GM04504 (cell line): ENCODE measurements around the gene GATAD1.
"Not testable (repeated sequence)": the region's sequence is repeated elsewhere in the genome, so short reads cannot be mapped to it uniquely, and the experiment has no call there.

Experiments
- DNase-seq: peaks from one replicate; pipeline ENCODE4 v3.0.0-alpha.2; 2012; ENCODE audit warnings: low read depth

GATAD1 gene

DNA sequence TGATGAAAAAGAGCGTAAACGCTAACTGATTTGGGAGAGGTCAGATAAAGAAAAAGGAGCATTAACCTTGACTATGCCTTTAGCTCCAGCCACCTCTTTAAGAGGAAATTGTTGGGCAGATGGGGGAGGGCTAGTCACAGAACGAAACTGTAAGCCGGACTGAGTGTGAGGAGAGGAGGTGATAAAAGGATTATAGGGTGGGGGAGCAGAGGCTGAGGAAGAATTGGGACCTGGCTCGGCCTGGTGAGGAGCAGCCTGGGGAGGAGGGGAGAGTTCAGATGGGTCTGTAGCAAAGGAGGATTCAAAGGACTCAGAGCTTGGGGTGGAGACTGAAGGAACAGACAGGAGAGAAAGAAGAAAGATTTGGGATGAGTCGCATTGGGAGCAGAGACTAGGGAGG is 36.3 kb downstream of the GATAD1 start:
- DNase-seq: not testable (repeated sequence)

- DNase-seq: not testable (repeated sequence)
Observed at GRCh38 chr7:92484226-92484625, 36.9 kb downstream of the GATAD1 start.

DNA sequence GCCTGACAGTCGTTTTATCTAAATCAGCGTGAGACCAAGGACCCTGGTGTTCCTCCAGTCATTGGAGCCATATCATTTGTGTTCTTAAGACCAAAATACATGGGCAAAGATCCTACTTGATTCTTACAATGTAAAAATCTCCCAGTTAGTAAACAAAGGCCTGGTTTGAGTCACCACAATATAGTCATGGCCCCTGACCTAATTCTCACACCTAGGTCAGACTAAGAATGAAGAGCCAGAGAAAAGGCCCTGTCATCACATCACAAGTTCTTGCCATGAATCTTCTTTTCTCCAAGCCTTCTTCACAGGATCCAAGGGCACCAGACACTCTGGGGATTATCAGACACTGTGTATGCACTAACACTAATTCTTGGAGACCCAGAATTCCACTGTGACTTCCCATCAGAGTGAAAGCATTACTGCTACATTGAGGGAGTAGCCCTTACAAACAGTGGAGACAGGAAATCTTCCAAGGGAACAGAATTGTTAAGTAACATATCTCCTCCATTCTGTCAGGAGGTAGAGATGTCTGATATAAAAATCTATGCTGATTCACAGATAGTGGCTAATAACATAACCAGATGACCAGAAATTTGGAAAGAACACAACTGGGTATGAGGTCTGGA is 38.1 kb downstream of the GATAD1 start:
- no peak for DNase-seq

GRCh38 chr7:92485974-92486373 is 38.7 kb downstream of the GATAD1 start:
- no peak for DNase-seq

DNA sequence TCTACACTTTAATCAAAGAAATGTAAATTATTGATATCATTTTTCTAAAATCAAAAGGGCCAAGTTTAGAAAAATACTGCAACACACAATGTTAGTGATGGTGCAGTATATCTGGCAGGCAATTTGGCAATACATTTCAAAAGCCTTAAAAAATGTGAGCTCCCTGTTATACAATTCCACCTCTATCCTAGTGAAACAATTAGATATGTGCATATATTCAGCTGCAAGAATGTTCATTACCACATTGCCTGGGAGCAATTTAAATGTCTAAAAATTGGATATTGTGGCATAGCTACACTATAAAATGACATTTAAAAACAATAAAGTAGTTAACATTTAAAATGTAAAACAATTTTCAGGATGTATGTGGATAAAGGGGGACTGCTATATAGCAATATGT is 40.5 kb downstream of the GATAD1 start:
- no peak for DNase-seq

DNA sequence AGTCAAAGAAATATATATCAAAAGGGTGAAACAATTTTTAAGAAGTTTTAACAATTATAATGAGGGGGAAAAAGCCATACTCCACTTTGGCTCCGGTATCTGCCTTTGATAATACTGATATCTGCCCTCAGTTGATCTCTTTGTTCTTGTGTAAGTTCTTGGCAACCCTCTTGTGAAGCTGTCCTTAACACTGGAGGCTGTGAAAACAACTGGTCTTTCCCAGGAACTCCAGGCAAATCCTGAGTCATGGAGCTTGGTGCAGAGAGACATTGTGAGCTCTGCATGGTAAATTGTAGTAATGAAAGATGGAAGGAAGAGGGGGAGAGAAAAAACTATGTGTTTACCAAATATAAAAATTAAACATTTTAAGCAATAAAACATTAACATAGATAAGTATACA is 42.4 kb downstream of the GATAD1 start:
- DNase-seq: no peak

DNA sequence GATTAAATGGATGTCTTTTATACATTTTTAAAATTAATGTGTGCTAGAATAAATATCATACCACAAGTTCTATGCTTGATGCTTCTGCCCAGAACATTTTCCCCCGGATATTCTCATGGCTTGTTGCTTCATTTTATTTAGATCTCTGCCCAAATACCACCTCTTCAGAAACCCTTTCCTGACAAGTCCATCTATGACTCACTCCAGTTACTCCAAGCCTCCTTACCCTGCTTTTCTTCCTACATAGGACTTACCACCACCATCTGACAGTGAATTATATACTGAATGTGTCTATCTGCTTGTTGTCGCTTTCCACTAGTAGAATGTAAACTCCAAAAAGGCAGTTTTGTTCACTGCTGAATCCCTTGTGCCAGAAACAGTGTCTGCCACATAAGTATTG is 49.6 kb downstream of the GATAD1 start:
- DNase-seq: no peak

- DNase-seq: no peak
Observed at GRCh38 chr7:92498557-92498956, 51.3 kb downstream of the GATAD1 start.

GRCh38 chr7:92503767-92504166 is 56.5 kb downstream of the GATAD1 start:
- no peak for DNase-seq

GRCh38 chr7:92504563-92504962 is 57.3 kb downstream of the GATAD1 start:
- no peak for DNase-seq

DNA sequence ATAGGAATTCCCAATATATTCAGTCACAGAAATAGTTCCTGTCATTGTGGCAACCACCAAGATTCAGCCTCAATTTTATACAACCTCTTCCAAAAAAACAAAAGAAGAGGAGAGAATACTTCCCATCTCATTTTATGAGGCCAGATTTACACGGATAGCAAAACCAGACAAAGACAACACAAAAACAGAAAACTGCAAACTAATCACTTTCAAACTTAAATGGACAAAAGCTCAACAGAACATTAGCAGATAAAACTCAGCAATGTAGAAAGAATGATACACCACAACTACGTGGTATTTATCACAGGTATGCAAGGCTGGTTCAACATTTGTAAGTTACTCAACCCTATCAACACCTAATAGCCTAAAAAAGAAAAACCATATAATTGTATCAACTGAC is 59.1 kb downstream of the GATAD1 start:
- DNase-seq: no peak

- no peak for DNase-seq
Observed at GRCh38 chr7:92508946-92509345, 61.7 kb downstream of the GATAD1 start.
